Esophagus squamous epithelium (tissue), 4 donors: Measurements from ENCODE around the gene ITPR2.

Source experiments
- CTCF ChIP-seq, 6 experiments: fragments of 450-650 bp in 4 of 6; fragments of 200-600 bp in 2 of 6; sonication (generic) in 2 of 6; IDR thresholded peaks; one replicate each; pipeline ENCODE4 v1.5.1; 2016 to 2019; ENCODE audit warnings: antibody characterized with exemption in 6 of 6, mild to moderate bottlenecking in 4 of 6, moderate library complexity in 4 of 6
- POLR2A ChIP-seq, 4 donors: fragments of 450-650 bp; IDR thresholded peaks; one replicate each; pipeline ENCODE4 v1.6.1; 2017; ENCODE audit warnings: antibody characterized with exemption in 4 of 4, mild to moderate bottlenecking in 4 of 4, moderate library complexity in 3 of 4

- TF ChIP-seq CTCF (IDR thresholded peaks at IDR 0.05) (no peak), POLR2A (IDR thresholded peaks at IDR 0.05) (no peak)
Observed at GRCh38 chr12:26537126-26537525, 295.9 kb downstream of the ITPR2 start.
